ENCODE data around the gene SEC16A.

Gene SEC16A

GRCh38 chr9:136526625-136527066 lies 43.8 kb upstream of the SEC16A start:
- Histone ChIP-seq H3K4me3 (ENCODE audit: low read length) (no peak overlapping the region), H2AFZ (ENCODE audit: low read length) (no peak overlapping the region), H3K27me3 (replicated peaks; ENCODE audit: insufficient read depth, low read length) (no peaks in the 10 kb centered on the region), H3K27ac (ENCODE audit: low read length) (no peak overlapping the region), H3K9me3 (replicated peaks; ENCODE audit: insufficient read depth, low read length) (no peaks in the 10 kb centered on the region), H3K79me2 (ENCODE audit: low read length) (peaks cover 71% of the 10 kb centered on the region), H3K9ac (ENCODE audit: low read length) (no peak overlapping the region), H4K20me1 (ENCODE audit: insufficient read depth, low read length) (no peaks in the 10 kb centered on the region), H3K9me2 (replicated peaks; ENCODE audit: insufficient read depth, low read length) (no peaks in the 10 kb centered on the region), H3K4me2 (ENCODE audit: low read depth, low read length) (no peak overlapping the region), H3F3A (ENCODE audit: insufficient read depth, low read length) (no peaks in the 10 kb centered on the region), H3K4me1 (ENCODE audit: low read length) (no peaks in the 10 kb centered on the region), H3K36me3 (replicated peaks; ENCODE audit: insufficient read depth, low read length) (no peaks in the 10 kb centered on the region)
- TF ChIP-seq EZH2 (optimal IDR thresholded peaks at IDR 0.05; ENCODE audit: low read depth, low read length) (no peak), CTCF (IDR thresholded peaks at IDR 0.05; ENCODE audit: low read length) (no peak), EZH2phosphoT487 (IDR thresholded peaks at IDR 0.05; ENCODE audit: low read length) (no peak)
- no peak for DNase-seq

GRCh38 chr9:136525841-136526499 lies 43.1 kb upstream of the SEC16A start:
- Histone ChIP-seq H3K27me3 (replicated peaks; ENCODE audit: insufficient read depth, low read length) (no peaks in the 10 kb centered on the region), H3K9ac (ENCODE audit: low read length) (no peak overlapping the region), H3K27ac (ENCODE audit: low read length) (no peak overlapping the region), H3K4me2 (ENCODE audit: low read depth, low read length) (no peak overlapping the region), H3K9me2 (replicated peaks; ENCODE audit: insufficient read depth, low read length) (no peaks in the 10 kb centered on the region), H3K79me2 (ENCODE audit: low read length) (peaks cover 64% of the 10 kb centered on the region), H3K4me3 (ENCODE audit: low read length) (no peak overlapping the region), H3K4me1 (ENCODE audit: low read length) (no peaks in the 10 kb centered on the region), H3K36me3 (replicated peaks; ENCODE audit: insufficient read depth, low read length) (no peaks in the 10 kb centered on the region), H3F3A (ENCODE audit: insufficient read depth, low read length) (no peaks in the 10 kb centered on the region), H4K20me1 (ENCODE audit: insufficient read depth, low read length) (no peaks in the 10 kb centered on the region), H2AFZ (ENCODE audit: low read length) (no peak overlapping the region), H3K9me3 (replicated peaks; ENCODE audit: insufficient read depth, low read length) (no peaks in the 10 kb centered on the region)
- no peak for DNase-seq
- TF ChIP-seq EZH2phosphoT487 (IDR thresholded peaks at IDR 0.05; ENCODE audit: low read length) (no peak), EZH2 (optimal IDR thresholded peaks at IDR 0.05; ENCODE audit: low read depth, low read length) (no peak), CTCF (IDR thresholded peaks at IDR 0.05; ENCODE audit: low read length) (no peak)

- Histone ChIP-seq H3F3A (ENCODE audit: insufficient read depth, low read length) (no peaks in the 10 kb centered on the region), H3K27me3 (replicated peaks; ENCODE audit: insufficient read depth, low read length) (no peaks in the 10 kb centered on the region), H3K9me2 (replicated peaks; ENCODE audit: insufficient read depth, low read length) (no peaks in the 10 kb centered on the region), H3K9ac (ENCODE audit: low read length) (no peak overlapping the region), H3K27ac (ENCODE audit: low read length) (no peak overlapping the region), H3K4me1 (ENCODE audit: low read length) (no peaks in the 10 kb centered on the region), H3K9me3 (replicated peaks; ENCODE audit: insufficient read depth, low read length) (no peaks in the 10 kb centered on the region), H4K20me1 (ENCODE audit: insufficient read depth, low read length) (no peaks in the 10 kb centered on the region), H3K4me2 (ENCODE audit: low read depth, low read length) (no peak overlapping the region), H3K4me3 (ENCODE audit: low read length) (no peak overlapping the region), H2AFZ (ENCODE audit: low read length) (no peak overlapping the region), H3K36me3 (replicated peaks; ENCODE audit: insufficient read depth, low read length) (no peaks in the 10 kb centered on the region), H3K79me2 (ENCODE audit: low read length) (peaks cover 57% of the 10 kb centered on the region)
- DNase-seq: no peak
- no peak for TF ChIP-seq CTCF (IDR thresholded peaks at IDR 0.05; ENCODE audit: low read length)
- no peak for TF ChIP-seq EZH2 (optimal IDR thresholded peaks at IDR 0.05; ENCODE audit: low read depth, low read length)
- TF ChIP-seq EZH2phosphoT487 (IDR thresholded peaks at IDR 0.05; ENCODE audit: low read length): no peak
Observed at GRCh38 chr9:136525207-136525606, 42.4 kb upstream of the SEC16A start.
